Uterus (tissue), 4 donors: Measurements from ENCODE around the gene SERP2. TPM values are rescaled to one million over a fixed set of nuclear protein-coding genes. Genes with fewer than 3 reads are reported as not detected.
A peak's percentile ranks its signal among the peaks of the same experiment; 100 is the strongest.

Experiments
- DNase-seq, 2 donors: peaks; one replicate each; pipeline ENCODE4 v3.0.0-alpha.2; 2019 to 2020
- H3K27ac ChIP-seq, 2 donors: fragments of 200-600 bp; sonication (generic); 1 replicate in 1 of 2; 2 replicates in 1 of 2; pipeline ENCODE4 v1.5.1; 2016 to 2018
- H3K27me3 ChIP-seq, 2 donors: fragments of 200-600 bp; sonication (generic); one replicate each; pipeline ENCODE4 v1.5.1; 2018 to 2019; ENCODE audit warnings: control low read depth in 1 of 2
- H3K36me3 ChIP-seq, 2 donors: fragments of 200-600 bp; sonication (generic); one replicate each; pipeline ENCODE4 v1.5.1; 2019; ENCODE audit warnings: control low read depth in 1 of 2
- H3K4me1 ChIP-seq, 2 donors: fragments of 200-600 bp; sonication (generic); one replicate each; pipeline ENCODE4 v1.5.1; 2018 to 2019; ENCODE audit warnings: control low read depth in 1 of 2
- H3K4me3 ChIP-seq, 2 donors: fragments of 200-600 bp; sonication (generic); 1 replicate in 1 of 2; 2 replicates in 1 of 2; pipeline ENCODE4 v1.5.1; 2018 to 2019; ENCODE audit warnings: mild to moderate bottlenecking in 1 of 2
- H3K9me3 ChIP-seq, 2 donors: fragments of 200-600 bp; sonication (generic); one replicate each; pipeline ENCODE4 v1.5.1; 2019; ENCODE audit warnings: control low read depth in 1 of 2
- CTCF ChIP-seq, 4 experiments: fragments of 200-600 bp in 2 of 4; fragments of 450-650 bp in 2 of 4; sonication (generic) in 2 of 4; IDR thresholded peaks; one replicate each; pipeline ENCODE4 v1.5.1; 2016 to 2019; ENCODE audit warnings: antibody characterized with exemption in 4 of 4, mild to moderate bottlenecking in 2 of 4, moderate library complexity in 1 of 4
- POLR2A ChIP-seq, 2 donors: fragments of 450-650 bp; IDR thresholded peaks; one replicate each; pipeline ENCODE4 v1.6.1; 2016; ENCODE audit warnings: antibody characterized with exemption in 2 of 2, mild to moderate bottlenecking in 1 of 2, moderate library complexity in 1 of 2
- intact Hi-C: fragments of 100-400 bp; cut with DNase I; formaldehyde crosslinking; loops from one replicate; pipeline ENCODE4 v1.15.1; 2023; ENCODE audit warnings: low total_unique reads
- total RNA-seq, 4 donors: library from RNA; depleted of rRNA in 3 of 4; stranded (reverse); fragments of >200 nt in 3 of 4; gene quantifications; one replicate each; pipeline versions ENCODE4 v1.1.0 to v1.2.4, GENCODE V29; 2014 to 2023
- donor health status: DM: yes; HTN: yes; CAD: no.

Gene SERP2
- total RNA-seq, 4 donors from 2014 or later = 0.77 to 12.6 (median 5.9) TPM

GRCh38 chr13:44438234-44438579 is 64.6 kb downstream of the SERP2 start:
- Histone ChIP-seq H3K9me3 (no peaks in the 10 kb centered on the region), H3K27ac (peak overlapping the region in 1 of 2 donors; percentile 100), H3K27me3 (no peaks in the 10 kb centered on the region), H3K36me3 (no peaks in the 10 kb centered on the region), H3K4me3 (no peak overlapping the region), H3K4me1 (peaks cover 0 to 5% of the 10 kb centered on the region in 2 donors)
- intact Hi-C loops = loop anchor here (5.0 to 10.0 kb wide), 2 partner anchors 296 to 383 kb away; no protein-coding TSS in a partner anchor
- DNase-seq = no peak
- no peak for TF ChIP-seq POLR2A (IDR thresholded peaks at IDR 0.05)
- no peak for TF ChIP-seq CTCF (IDR thresholded peaks at IDR 0.05)

DNA sequence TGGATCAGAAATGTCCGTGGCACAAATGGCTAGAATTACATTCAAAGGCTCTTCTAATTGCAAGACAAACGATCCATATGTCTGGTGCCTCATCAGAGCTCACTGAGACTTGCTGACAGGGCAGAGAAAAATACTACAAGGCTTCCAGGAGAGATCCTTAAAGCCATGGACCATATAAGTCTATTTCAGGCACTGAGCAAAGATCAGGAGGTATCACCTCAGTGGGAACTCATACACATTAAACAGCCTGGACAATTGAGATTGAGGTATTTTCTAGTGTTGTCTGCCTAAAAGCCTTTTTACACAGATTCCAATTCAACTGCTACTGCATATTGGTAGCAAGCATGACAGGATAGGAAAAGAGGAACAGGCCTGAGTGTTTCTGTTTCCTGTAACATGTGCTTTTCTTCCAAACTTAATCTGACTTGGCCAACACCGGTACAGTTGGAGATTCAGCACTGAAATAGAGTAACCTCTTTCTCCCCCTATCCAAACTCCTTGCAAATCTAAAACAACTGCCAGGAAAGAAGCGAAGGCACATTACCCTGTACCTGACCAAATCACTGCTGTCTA is 65.9 kb downstream of the SERP2 start:
- Histone ChIP-seq H3K9me3 (no peaks in the 10 kb centered on the region), H3K36me3 (no peaks in the 10 kb centered on the region), H3K27ac (no peak overlapping the region), H3K4me3 (no peak overlapping the region), H3K4me1 (no peaks in the 10 kb centered on the region), H3K27me3 (no peaks in the 10 kb centered on the region)
- DNase-seq = no peak
- TF ChIP-seq POLR2A (IDR thresholded peaks at IDR 0.05) (no peak), CTCF (IDR thresholded peaks at IDR 0.05) (no peak)
- intact Hi-C loops = loop anchor here (5.0 to 10.0 kb wide), 3 partner anchors 297 to 535 kb away; no protein-coding TSS in a partner anchor

DNA sequence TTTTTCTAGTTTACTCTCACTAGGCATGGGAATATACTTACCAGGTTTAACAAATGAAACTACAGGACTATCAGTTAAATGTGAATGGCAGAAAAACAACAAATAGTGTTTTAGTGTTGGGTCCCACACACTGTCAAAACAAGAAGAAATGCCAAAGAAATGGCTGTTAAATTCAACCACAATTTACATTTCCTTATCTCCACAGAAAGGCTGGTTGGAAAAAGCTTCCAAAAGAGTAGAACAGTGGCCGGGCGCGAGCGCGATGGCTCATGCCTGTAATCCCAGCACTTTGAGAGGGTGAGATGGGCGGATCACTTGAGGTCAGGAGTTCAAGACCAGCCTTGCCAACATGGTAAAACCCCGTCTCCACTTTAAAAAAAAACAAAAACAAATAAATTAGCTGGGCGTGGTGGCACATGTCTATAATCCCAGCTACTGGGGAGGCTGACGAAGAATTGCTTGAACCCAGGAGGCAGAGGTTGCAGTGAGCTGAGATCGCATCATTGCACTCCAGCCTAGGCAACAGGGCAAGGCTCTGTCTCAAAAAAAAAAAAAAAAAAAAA is 66.5 kb downstream of the SERP2 start:
- Histone ChIP-seq H3K36me3 (no peaks in the 10 kb centered on the region), H3K4me1 (no peaks in the 10 kb centered on the region), H3K4me3 (no peak overlapping the region), H3K27me3 (no peaks in the 10 kb centered on the region), H3K9me3 (no peaks in the 10 kb centered on the region), H3K27ac (no peak overlapping the region)
- no peak for DNase-seq
- TF ChIP-seq CTCF (IDR thresholded peaks at IDR 0.05) = no peak
- TF ChIP-seq POLR2A (IDR thresholded peaks at IDR 0.05) = no peak
- intact Hi-C loops = loop anchor here (10.0 kb wide), 1 partner anchor 535 kb away; no protein-coding TSS in a partner anchor

Other genes starting within 250 kb of the SERP2 start
- gene TSC22D1, start 202.5 kb downstream of the SERP2 start, total RNA-seq = 100 to 1,000 TPM; 153 to 200 (median 182) TPM